GM12878 (cell line): ENCODE data around the gene MROH8. TPM values are rescaled to one million over a fixed set of nuclear protein-coding genes. Genes with fewer than 3 reads are reported as not detected.

ENCODE experiments used
- ATAC-seq: fragments of 200-7000 bp; cut with Tn5 transposase; 3 replicates; pipeline ENCODE4 v1.9.1; 2020; ENCODE audit warnings: mild to moderate bottlenecking, moderate library complexity
- BruUV-seq: library from RNA; stranded (reverse); fragments of 400-500 nt; replicated peaks from 2 replicates; lab custom pipeline; 2021; lab: Mats Ljungman, UMichigan
- CTCF ChIA-PET: fragments of 300-600 bp; sonication (Branson Sonifier 250); formaldehyde crosslinking; extraction: SDS; loops from one replicate; lab custom pipeline; 2021; ENCODE audit warnings: inconsistent platforms; lab: Yijun Ruan, JAX
- POLR2A ChIA-PET: fragments of 350-600 bp; formaldehyde crosslinking; extraction: SDS; loops from one replicate; lab custom pipeline; 2021; ENCODE audit warnings: inconsistent platforms; lab: Charles Lee
- RAD21 ChIA-PET: fragments of 300-600 bp; sonication (Branson Sonifier 250); formaldehyde crosslinking; loops from one replicate; lab custom pipeline; 2023; ENCODE audit warnings: antibody characterized with exemption; ENCODE audit not compliant: unreplicated experiment; lab: Charles Lee
- SMC1A ChIA-PET: fragments of 300-600 bp; sonication (Branson Sonifier 250); formaldehyde crosslinking; loops from one replicate; lab custom pipeline; 2023; ENCODE audit not compliant: unreplicated experiment, uncharacterized antibody; lab: Charles Lee
- DNase-seq: peaks from one replicate; pipeline ENCODE4 v3.0.0-alpha.2; 2011; ENCODE audit warnings: low read depth, low spot score
- FAIRE-seq: peaks from 3 replicates; lab custom pipeline; 2011; peaks lifted over from hg19 to GRCh38; lab: Jason Lieb, UNC
- H2AFZ ChIP-seq: 2 replicates; pipeline ENCODE4 v1.6.0; 2011; ENCODE audit warnings: low read depth, low read length, control low read depth; ENCODE audit not compliant: control insufficient read depth
- H3K27ac ChIP-seq: 2 replicates; pipeline ENCODE4 v1.5.1; 2011; ENCODE audit warnings: control low read depth; ENCODE audit not compliant: control insufficient read depth, insufficient read depth
- H3K27me3 ChIP-seq, 2 experiments: replicated peaks in 1 of 2; 2 replicates each; pipeline versions ENCODE4 v1.6.0 to v1.6.1; 2011; ENCODE audit warnings: low read length in 1 of 2; ENCODE audit not compliant: control insufficient read depth in 2 of 2, insufficient read depth in 2 of 2
- H3K36me3 ChIP-seq, 2 experiments: 2 replicates each; pipeline ENCODE4 v1.5.1; 2011; ENCODE audit warnings: low read length in 1 of 2; ENCODE audit not compliant: control insufficient read depth in 2 of 2, insufficient read depth in 2 of 2
- H3K4me1 ChIP-seq: 2 replicates; pipeline ENCODE4 v1.6.1; 2011; ENCODE audit warnings: mild to moderate bottlenecking, low read length, moderate library complexity, mixed read lengths; ENCODE audit not compliant: control insufficient read depth, insufficient read depth
- H3K4me2 ChIP-seq: 2 replicates; pipeline ENCODE4 v1.6.0; 2011; ENCODE audit warnings: control low read depth; ENCODE audit not compliant: control insufficient read depth, insufficient read depth
- H3K4me3 ChIP-seq: fragments of 200-600 bp; sonication (generic); 2 replicates; pipeline ENCODE4 v1.5.1; 2016
- H3K79me2 ChIP-seq: 2 replicates; pipeline ENCODE4 v1.6.0; 2011; ENCODE audit warnings: low read length; ENCODE audit not compliant: control insufficient read depth, insufficient read depth
- H3K9ac ChIP-seq: 2 replicates; pipeline ENCODE4 v1.8.0; 2011; ENCODE audit warnings: low read length, control low read depth, mixed read lengths; ENCODE audit not compliant: control insufficient read depth, insufficient read depth
- H3K9me3 ChIP-seq: replicated peaks from 3 replicates; pipeline ENCODE4 v1.5.1; 2011; ENCODE audit warnings: mild to moderate bottlenecking, low read length; ENCODE audit not compliant: control insufficient read depth, insufficient read depth
- H4K20me1 ChIP-seq: 2 replicates; pipeline ENCODE4 v1.6.0; 2011; ENCODE audit not compliant: control insufficient read depth, insufficient read depth
- BRCA1 ChIP-seq: IDR thresholded peaks from 2 replicates; pipeline ENCODE4 v1.6.1; 2011; ENCODE audit warnings: low read depth, low read length, improper control_type of control experiment
- CEBPB ChIP-seq, 2 experiments: fragments of 150-350 bp in 1 of 2; IDR thresholded peaks; 2 replicates each; pipeline ENCODE4 v1.6.1; 2012 to 2014; ENCODE audit warnings: low read depth in 2 of 2, low read length in 2 of 2, borderline replicate concordance in 1 of 2, inconsistent platforms in 1 of 2
- DPF2 ChIP-seq: fragments of 450-650 bp; IDR thresholded peaks from 2 replicates; pipeline ENCODE4 v1.6.1; 2017; ENCODE audit warnings: mild to moderate bottlenecking
- FOXK2 ChIP-seq: fragments of 450-650 bp; IDR thresholded peaks from 2 replicates; pipeline ENCODE4 v1.6.1; 2017; ENCODE audit warnings: mild to moderate bottlenecking, moderate library complexity
- HDAC6 ChIP-seq: fragments of 200-600 bp; sonication (generic); IDR thresholded peaks from one replicate; pipeline ENCODE4 v1.8.0; 2017; ENCODE audit warnings: antibody characterized with exemption; ENCODE audit not compliant: unreplicated experiment
- MYC ChIP-seq: IDR thresholded peaks from 2 replicates; pipeline ENCODE4 v1.6.1; 2011; ENCODE audit warnings: mild to moderate bottlenecking, low read length, moderate library complexity, inconsistent platforms; ENCODE audit not compliant: insufficient read depth, insufficient replicate concordance, insufficient read length, severe bottlenecking
- NR2C2 ChIP-seq: IDR thresholded peaks from 2 replicates; pipeline ENCODE4 v1.6.1; 2011; ENCODE audit warnings: borderline replicate concordance, low read depth; ENCODE audit not compliant: control insufficient read depth, insufficient read length
- RFX5 ChIP-seq: IDR thresholded peaks from 2 replicates; pipeline ENCODE4 v1.6.1; 2011; ENCODE audit warnings: low read depth, low read length, improper control_type of control experiment
- SUPT20H ChIP-seq: IDR thresholded peaks from 2 replicates; pipeline ENCODE4 v1.6.1; 2011; ENCODE audit warnings: low read depth, mild to moderate bottlenecking, low read length, moderate library complexity, borderline replicate concordance; ENCODE audit not compliant: control insufficient read depth
- WGBS: methylation state at CpG from one replicate; pipeline ENCODE4 v1.1.6; 2016; ENCODE audit warnings: low lambda C conversion rate; ENCODE audit not compliant: insufficient replicate concordance, insufficient coverage; ENCODE audit errors: missing lambda C conversion rate; 5-methylcytosine and 5-hydroxymethylcytosine counted together
- in situ Hi-C: fragments of 300-500 bp; cut with MboI; formaldehyde crosslinking; loops from 9 replicates; pipeline ENCODE4 v1.14.3; 2018; ENCODE audit warnings: mixed read lengths
- intact Hi-C: fragments of 100-400 bp; cut with micrococcal nuclease; formaldehyde crosslinking; loops from one replicate; pipeline ENCODE4 v1.14.2; 2022; ENCODE audit not compliant: unreplicated experiment
- polyA plus RNA-seq, 11 experiments: library from polyadenylated mRNA; depleted of rRNA in 4 of 11; unstranded in 6 of 11; stranded (reverse) in 5 of 11; fragments of >200 nt; fragmentation: Nextera tagmentation in 4 of 11; fragmentation: Illumina TruSeq in 1 of 11; extraction: Ambion mirVana in 4 of 11; extraction: Trizol in 1 of 11; gene quantifications; 1 replicate in 1 of 11; 2 replicates in 10 of 11; pipeline versions ENCODE4 v1.2.1 to v1.2.3, GENCODE V29; 2011 to 2016; ENCODE audit warnings: inconsistent platforms in 2 of 11, missing spikeins in 2 of 11, low read depth in 1 of 11
- total RNA-seq, 4 experiments: library from RNA; depleted of rRNA in 3 of 4; stranded (reverse); fragments of >200 nt in 3 of 4; fragmentation: Illumina TruSeq in 1 of 4; extraction: Trizol in 1 of 4; gene quantifications; 2 replicates each; pipeline versions ENCODE4 v1.2.1 to v1.2.3, GENCODE V29; 2013 to 2021
- TF ChIP-seq, protein P1 (sequence below): fragments of 450-650 bp; conservative IDR thresholded peaks from 2 replicates; pipeline ENCODE4 v1.6.1; 2017; ENCODE audit warnings: mild to moderate bottlenecking, moderate library complexity
- TF ChIP-seq, protein P2 (sequence below): fragments of 450-650 bp; IDR thresholded peaks from 2 replicates; pipeline ENCODE4 v1.6.1; 2017; ENCODE audit warnings: low read depth, mild to moderate bottlenecking, moderate library complexity
- TF ChIP-seq, protein P3 (sequence below): IDR thresholded peaks from 2 replicates; pipeline ENCODE4 v1.6.1; 2012; ENCODE audit warnings: low read depth, low read length, improper control_type of control experiment

Gene MROH8
- total and polyA plus RNA-seq, 10 of the 15 experiments (the other 5 are each of a cell fraction or from before 2014, with no cell fraction given), result 0.16 to 2.8 (median 1.8) TPM

- Histone ChIP-seq H3K27ac (no peak overlapping the region), H3K4me2 (no peak overlapping the region), H3K9ac (no peak overlapping the region), H3K36me3 (peaks cover 3 to 10% of the 10 kb centered on the region in 2 experiments; a peak in 3 of 4 replicates), H3K9me3 (peaks cover 1% of the 10 kb centered on the region; the same call in 2 of the 3 replicates), H4K20me1 (no peaks in the 10 kb centered on the region), H3K4me3 (no peak overlapping the region), H3K4me1 (no peaks in the 10 kb centered on the region), H3K27me3 (no peaks in the 10 kb centered on the region), H3K79me2 (peaks cover 12% of the 10 kb centered on the region), H2AFZ (no peak overlapping the region)
- POLR2A ChIA-PET, result interaction anchor here (1.4 kb wide), 1 partner anchor 18 kb away, joined by 5 read pairs; no protein-coding TSS in a partner anchor
- intact Hi-C loops, result no loop called here
- 98% methylated on average over 8 of the region's 8 CpGs for WGBS
- CTCF ChIA-PET, result interaction anchor here (0.6 kb wide), 1 partner anchor 637 kb away, joined by 3 read pairs; no protein-coding TSS in a partner anchor
- no peak for DNase-seq
- in situ Hi-C loops, result no loop called here
- FAIRE-seq, result no peak
- ATAC-seq, result no peak
- RAD21 ChIA-PET, result interaction anchor here (0.7 kb wide), 1 partner anchor 214 kb away, joined by 3 read pairs; no protein-coding TSS in a partner anchor
- BruUV-seq, result no TSS peak
- SMC1A ChIA-PET, result interaction anchor here (0.6 kb wide), 1 partner anchor 186 kb away, joined by 3 read pairs; no protein-coding TSS in a partner anchor
- TF ChIP-seq, protein P1, sequence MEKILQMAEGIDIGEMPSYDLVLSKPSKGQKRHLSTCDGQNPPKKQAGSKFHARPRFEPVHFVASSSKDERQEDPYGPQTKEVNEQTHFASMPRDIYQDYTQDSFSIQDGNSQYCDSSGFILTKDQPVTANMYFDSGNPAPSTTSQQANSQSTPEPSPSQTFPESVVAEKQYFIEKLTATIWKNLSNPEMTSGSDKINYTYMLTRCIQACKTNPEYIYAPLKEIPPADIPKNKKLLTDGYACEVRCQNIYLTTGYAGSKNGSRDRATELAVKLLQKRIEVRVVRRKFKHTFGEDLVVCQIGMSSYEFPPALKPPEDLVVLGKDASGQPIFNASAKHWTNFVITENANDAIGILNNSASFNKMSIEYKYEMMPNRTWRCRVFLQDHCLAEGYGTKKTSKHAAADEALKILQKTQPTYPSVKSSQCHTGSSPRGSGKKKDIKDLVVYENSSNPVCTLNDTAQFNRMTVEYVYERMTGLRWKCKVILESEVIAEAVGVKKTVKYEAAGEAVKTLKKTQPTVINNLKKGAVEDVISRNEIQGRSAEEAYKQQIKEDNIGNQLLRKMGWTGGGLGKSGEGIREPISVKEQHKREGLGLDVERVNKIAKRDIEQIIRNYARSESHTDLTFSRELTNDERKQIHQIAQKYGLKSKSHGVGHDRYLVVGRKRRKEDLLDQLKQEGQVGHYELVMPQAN, result no peak
- TF ChIP-seq, protein P2, sequence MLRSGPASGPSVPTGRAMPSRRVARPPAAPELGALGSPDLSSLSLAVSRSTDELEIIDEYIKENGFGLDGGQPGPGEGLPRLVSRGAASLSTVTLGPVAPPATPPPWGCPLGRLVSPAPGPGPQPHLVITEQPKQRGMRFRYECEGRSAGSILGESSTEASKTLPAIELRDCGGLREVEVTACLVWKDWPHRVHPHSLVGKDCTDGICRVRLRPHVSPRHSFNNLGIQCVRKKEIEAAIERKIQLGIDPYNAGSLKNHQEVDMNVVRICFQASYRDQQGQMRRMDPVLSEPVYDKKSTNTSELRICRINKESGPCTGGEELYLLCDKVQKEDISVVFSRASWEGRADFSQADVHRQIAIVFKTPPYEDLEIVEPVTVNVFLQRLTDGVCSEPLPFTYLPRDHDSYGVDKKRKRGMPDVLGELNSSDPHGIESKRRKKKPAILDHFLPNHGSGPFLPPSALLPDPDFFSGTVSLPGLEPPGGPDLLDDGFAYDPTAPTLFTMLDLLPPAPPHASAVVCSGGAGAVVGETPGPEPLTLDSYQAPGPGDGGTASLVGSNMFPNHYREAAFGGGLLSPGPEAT, result no peak
- TF ChIP-seq DPF2, result no peak
- TF ChIP-seq SUPT20H, result no peak
- TF ChIP-seq FOXK2, result no peak
- TF ChIP-seq CEBPB (IDR thresholded peaks at IDR 0.05; ENCODE audit: borderline replicate concordance in 1 of 2, low read depth in 2 of 2, low read length in 2 of 2), result no peak
- TF ChIP-seq MYC, result no peak
- TF ChIP-seq, protein P3, sequence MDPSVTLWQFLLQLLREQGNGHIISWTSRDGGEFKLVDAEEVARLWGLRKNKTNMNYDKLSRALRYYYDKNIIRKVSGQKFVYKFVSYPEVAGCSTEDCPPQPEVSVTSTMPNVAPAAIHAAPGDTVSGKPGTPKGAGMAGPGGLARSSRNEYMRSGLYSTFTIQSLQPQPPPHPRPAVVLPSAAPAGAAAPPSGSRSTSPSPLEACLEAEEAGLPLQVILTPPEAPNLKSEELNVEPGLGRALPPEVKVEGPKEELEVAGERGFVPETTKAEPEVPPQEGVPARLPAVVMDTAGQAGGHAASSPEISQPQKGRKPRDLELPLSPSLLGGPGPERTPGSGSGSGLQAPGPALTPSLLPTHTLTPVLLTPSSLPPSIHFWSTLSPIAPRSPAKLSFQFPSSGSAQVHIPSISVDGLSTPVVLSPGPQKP, result no peak
- no peak for TF ChIP-seq NR2C2
- no peak for TF ChIP-seq RFX5
- TF ChIP-seq BRCA1, result no peak
- no peak for TF ChIP-seq HDAC6
Measured at GRCh38 chr20:37077009-37077408, 102.3 kb downstream of the MROH8 start.
